ENCODE measurements around the gene NSFL1C.

The NSFL1C gene

GRCh38 chr20:1474817-1475603, 8.4 kb upstream of the NSFL1C start:
- CTCF ChIA-PET: interaction anchor here (0.6 to 3.2 kb wide), 3 partner anchors 15 to 156 kb away, joined by 3 to 21 read pairs (median 3); no protein-coding TSS in a partner anchor
- no peak; the same call in 1 of the 2 replicates for TF ChIP-seq CTCF (conservative IDR thresholded peaks at IDR 0.05; ENCODE audit: low read depth)
- peak; percentile 85 for DNase-seq (ENCODE audit: low spot score)
- POLR2A ChIA-PET (ENCODE audit: low non-redundant PET): no interaction called here
- peak overlapping the region; percentile 21 for H3K27ac ChIP-seq

- ChIA-PET POLR2A (ENCODE audit: low non-redundant PET) (no interaction called here), CTCF (interaction anchor here (0.7 to 3.2 kb wide), 2 partner anchors 29 to 173 kb away, joined by 6 to 21 read pairs; no protein-coding TSS in a partner anchor)
- H3K27ac ChIP-seq: peak overlapping the region; percentile 21
- no peak for TF ChIP-seq CTCF (conservative IDR thresholded peaks at IDR 0.05; ENCODE audit: low read depth)
- DNase-seq (ENCODE audit: low spot score): no peak
Observed at GRCh38 chr20:1474325-1474724, 7.7 kb upstream of the NSFL1C start.

GRCh38 chr20:1473246-1474220, 6.9 kb upstream of the NSFL1C start:
- 0 out of 2 replicates have a peak overlapping the region, but pooled peaks have one; percentile 3 for H3K27ac ChIP-seq
- TF ChIP-seq CTCF (conservative IDR thresholded peaks at IDR 0.05; ENCODE audit: low read depth): no peak
- DNase-seq (ENCODE audit: low spot score): no peak
- ChIA-PET POLR2A (ENCODE audit: low non-redundant PET) (no interaction called here), CTCF (interaction anchor here (0.6 to 3.2 kb wide), 4 partner anchors 30 to 696 kb away, joined by 3 to 21 read pairs (median 4); no protein-coding TSS in a partner anchor)

GRCh38 chr20:1472556-1473245, 6.1 kb upstream of the NSFL1C start:
- DNase-seq (ENCODE audit: low spot score): no peak
- H3K27ac ChIP-seq: no peak overlapping the region
- CTCF ChIA-PET: interaction anchor here (0.6 to 3.2 kb wide), 3 partner anchors 31 to 826 kb away, joined by 3 to 21 read pairs (median 3); no protein-coding TSS in a partner anchor
- POLR2A ChIA-PET (ENCODE audit: low non-redundant PET): no interaction called here
- no peak for TF ChIP-seq CTCF (conservative IDR thresholded peaks at IDR 0.05; ENCODE audit: low read depth)

GRCh38 chr20:1471242-1471641, 4.6 kb upstream of the NSFL1C start:
- ChIA-PET CTCF (interaction anchor here (2.1 kb wide), 1 partner anchor 32 kb away, joined by 6 read pairs; no protein-coding TSS in a partner anchor), POLR2A (ENCODE audit: low non-redundant PET) (no interaction called here)
- no peak overlapping the region for H3K27ac ChIP-seq
- DNase-seq (ENCODE audit: low spot score): no peak
- TF ChIP-seq CTCF (conservative IDR thresholded peaks at IDR 0.05; ENCODE audit: low read depth): no peak
